HEK293 (cell line): ENCODE measurements around the gene SGIP1.

Experiments
- CTCF ChIA-PET: fragments of 350-600 bp; formaldehyde crosslinking; extraction: SDS; loops from one replicate; lab custom pipeline; 2021; ENCODE audit warnings: antibody characterized with exemption; lab: Yijun Ruan, JAX
- POLR2A ChIA-PET: fragments of 300-600 bp; formaldehyde crosslinking; extraction: SDS; loops from one replicate; lab custom pipeline; 2020; ENCODE audit warnings: antibody characterized with exemption, inconsistent platforms; lab: Yijun Ruan, JAX
- H3K27ac ChIP-seq: fragments of 200-500 bp; sonication (Bioruptor generic); 2 replicates; pipeline ENCODE4 v1.5.1; 2014; ENCODE audit warnings: low read depth, low read length, control low read depth, inconsistent platforms; ENCODE audit errors: extremely low read depth
- H3K36me3 ChIP-seq, 2 experiments: fragments of 200-500 bp in 1 of 2; sonication (Bioruptor generic) in 1 of 2; 1 replicate in 1 of 2; 2 replicates in 1 of 2; pipeline ENCODE4 v1.5.1; 2014 to 2017; ENCODE audit warnings: inconsistent platforms in 2 of 2, low read length in 2 of 2; ENCODE audit not compliant: control insufficient read depth in 2 of 2, insufficient read depth in 1 of 2
- H3K4me1 ChIP-seq: fragments of 200-500 bp; sonication (Bioruptor generic); 2 replicates; pipeline ENCODE4 v1.5.1; 2014; ENCODE audit warnings: mild to moderate bottlenecking, low read length, inconsistent platforms; ENCODE audit not compliant: control insufficient read depth, insufficient read depth
- H3K4me3 ChIP-seq: 2 replicates; pipeline ENCODE4 v1.5.1; 2011; ENCODE audit warnings: low read depth, mild to moderate bottlenecking, control low read depth, low read length, moderate library complexity
- H3K9me3 ChIP-seq: fragments of 200-500 bp; sonication (Bioruptor generic); 2 replicates; pipeline ENCODE4 v1.5.1; 2014; ENCODE audit warnings: low read depth, low read length, inconsistent platforms; ENCODE audit not compliant: control insufficient read depth, insufficient read depth
- ATF2 ChIP-seq: fragments of 450-650 bp; formaldehyde crosslinking; IDR thresholded peaks from 2 replicates; pipeline ENCODE4 v1.5.1; 2016; ENCODE audit warnings: missing biosample characterization, missing genetic modification characterization, low read depth
- KLF17 ChIP-seq: fragments of 450-650 bp; formaldehyde crosslinking; IDR thresholded peaks from 2 replicates; pipeline ENCODE4 v1.5.1; 2016; ENCODE audit warnings: missing biosample characterization, missing genetic modification characterization
- SCRT2 ChIP-seq: fragments of 450-650 bp; formaldehyde crosslinking; IDR thresholded peaks from 2 replicates; pipeline ENCODE4 v1.5.1; 2016; ENCODE audit warnings: missing biosample characterization, missing genetic modification characterization
- SP7 ChIP-seq: fragments of 450-650 bp; formaldehyde crosslinking; IDR thresholded peaks from 2 replicates; pipeline ENCODE4 v1.5.1; 2016; ENCODE audit warnings: missing biosample characterization, missing genetic modification characterization
- ZBTB26 ChIP-seq: fragments of 450-650 bp; formaldehyde crosslinking; optimal IDR thresholded peaks from 2 replicates; pipeline ENCODE3; 2016; ENCODE audit warnings: missing biosample characterization, mild to moderate bottlenecking, missing genetic modification characterization
- ZNF214 ChIP-seq: fragments of 450-650 bp; formaldehyde crosslinking; IDR thresholded peaks from 2 replicates; pipeline ENCODE4 v1.5.1; 2017; ENCODE audit warnings: missing biosample characterization, mild to moderate bottlenecking, missing genetic modification characterization, borderline replicate concordance
- ZNF362 ChIP-seq: fragments of 450-650 bp; formaldehyde crosslinking; IDR thresholded peaks from 2 replicates; pipeline ENCODE4 v1.5.1; 2016; ENCODE audit warnings: missing biosample characterization, missing genetic modification characterization
- ZNF513 ChIP-seq: fragments of 450-650 bp; IDR thresholded peaks from 2 replicates; pipeline ENCODE4 v1.5.1; 2018; ENCODE audit warnings: missing biosample characterization, missing genetic modification characterization
- ZNF654 ChIP-seq: fragments of 450-650 bp; formaldehyde crosslinking; IDR thresholded peaks from 2 replicates; pipeline ENCODE4 v1.5.1; 2016; ENCODE audit warnings: low read depth, missing biosample characterization, missing genetic modification characterization
- ZNF660 ChIP-seq: fragments of 450-650 bp; IDR thresholded peaks from 2 replicates; pipeline ENCODE4 v1.5.1; 2018; ENCODE audit warnings: missing biosample characterization, mild to moderate bottlenecking, missing genetic modification characterization
- ZNF664 ChIP-seq: fragments of 450-650 bp; formaldehyde crosslinking; IDR thresholded peaks from 2 replicates; pipeline ENCODE4 v1.5.1; 2016; ENCODE audit warnings: missing biosample characterization, missing genetic modification characterization
- ZSCAN23 ChIP-seq: fragments of 450-650 bp; formaldehyde crosslinking; IDR thresholded peaks from 2 replicates; pipeline ENCODE4 v1.5.1; 2016; ENCODE audit warnings: missing biosample characterization, missing genetic modification characterization
- ZSCAN30 ChIP-seq: fragments of 450-650 bp; IDR thresholded peaks from 2 replicates; pipeline ENCODE4 v1.5.1; 2018; ENCODE audit warnings: missing biosample characterization, mild to moderate bottlenecking, missing genetic modification characterization, moderate library complexity

SGIP1 gene

GRCh38 chr1:66761221-66761620, 227.3 kb downstream of the SGIP1 start (continued):
- TF ChIP-seq KLF17 (no peak), ZNF513 (tag by site-specific recombination) (no peak), ZSCAN23 (no peak)

GRCh38 chr1:66764994-66765578, 231.1 kb downstream of the SGIP1 start:
- no peaks in the 10 kb centered on the region for H3K36me3 ChIP-seq
- CTCF ChIA-PET: interaction anchor here (0.5 to 6.6 kb wide), 15 partner anchors 12 to 1491 kb away, joined by 3 to 64 read pairs (median 3); no protein-coding TSS in a partner anchor
- POLR2A ChIA-PET: no interaction called here
- no peak overlapping the region for H3K4me3 ChIP-seq
- H3K27ac ChIP-seq: no peak overlapping the region
- TF ChIP-seq SCRT2 (tag by site-specific recombination): no peak
- peak; percentile 87 for TF ChIP-seq ZNF654 (tag by site-specific recombination)
- TF ChIP-seq ZNF660 (tag by site-specific recombination): 0 out of 2 replicates have a peak, but pooled peaks have one; percentile 25
- no peak for TF ChIP-seq ZBTB26 (tag by site-specific recombination)
- TF ChIP-seq ZNF664 (tag by site-specific recombination): peak; percentile 97
- peak; percentile 100 for TF ChIP-seq ZSCAN30 (tag by site-specific recombination)
- no peak for TF ChIP-seq ATF2 (tag by site-specific recombination)
- TF ChIP-seq SP7: 0 out of 2 replicates have a peak, but pooled peaks have one; percentile 13
- H3K9me3 ChIP-seq: no peaks in the 10 kb centered on the region
- H3K4me1 ChIP-seq: no peaks in the 10 kb centered on the region

GRCh38 chr1:66767626-66768025, 233.7 kb downstream of the SGIP1 start:
- Histone ChIP-seq H3K27ac (no peak overlapping the region), H3K4me1 (no peaks in the 10 kb centered on the region), H3K4me3 (no peak overlapping the region), H3K36me3 (no peaks in the 10 kb centered on the region), H3K9me3 (no peaks in the 10 kb centered on the region)
- POLR2A ChIA-PET: no interaction called here
- TF ChIP-seq ZNF214 (tag by site-specific recombination) (no peak), ZNF362 (tag by site-specific recombination) (no peak)
- CTCF ChIA-PET: interaction anchor here (0.6 to 6.6 kb wide), 4 partner anchors 202 to 462 kb away, joined by 3 to 64 read pairs (median 28); no protein-coding TSS in a partner anchor
